PC-9 (cell line): Measurements from ENCODE around the gene PPM1H.

Source experiments
- CTCF ChIP-seq: fragments of 200-600 bp; sonication (generic); conservative IDR thresholded peaks from 2 replicates; pipeline ENCODE4 v1.6.1; 2017; ENCODE audit warnings: mixed run types, antibody characterized with exemption, mild to moderate bottlenecking, moderate library complexity
- EZH2 ChIP-seq: fragments of 200-600 bp; sonication (generic); IDR thresholded peaks from 2 replicates; pipeline ENCODE4 v1.8.0; 2017; ENCODE audit warnings: antibody characterized with exemption, low read depth

- TF ChIP-seq EZH2 (no peak), CTCF (no peak)
Observed at GRCh38 chr12:62893276-62893675, 41.7 kb downstream of the PPM1H start.
